A549 (cell line): ENCODE measurements around the gene OCA2. TPM values are rescaled to one million over a fixed set of nuclear protein-coding genes. Genes with fewer than 3 reads are reported as not detected.

Experiments used
- ATAC-seq, 2 experiments: fragments of 200-7000 bp in 1 of 2; fragments of >200 bp in 1 of 2; cut with Nextera tagmentation in 1 of 2; cut with Tn5 transposase in 1 of 2; 3 replicates each; pipeline versions ENCODE4 v1.8.0 to v1.9.1; 2018 to 2020; ENCODE audit warnings: mild to moderate bottlenecking in 1 of 2, moderate library complexity in 1 of 2
- CTCF ChIA-PET: fragments of 300-600 bp; sonication (Branson Sonifier 250); formaldehyde crosslinking; extraction: SDS; loops from one replicate; lab custom pipeline; 2021; ENCODE audit warnings: antibody characterized with exemption, inconsistent platforms; lab: Yijun Ruan, JAX
- POLR2A ChIA-PET: fragments of 350-600 bp; formaldehyde crosslinking; extraction: SDS; loops from one replicate; lab custom pipeline; 2021; ENCODE audit warnings: antibody characterized with exemption, inconsistent platforms; lab: Yijun Ruan, JAX
- DNase-seq, 2 experiments: peaks; one replicate each; pipeline versions ENCODE4 v3.0.0 to v3.0.0-alpha.2; 2011 to 2016; ENCODE audit warnings: low read depth in 1 of 2, low spot score in 1 of 2
- FAIRE-seq: peaks from 2 replicates; lab custom pipeline; 2011; peaks lifted over from hg19 to GRCh38; lab: Jason Lieb, UNC
- H3K27ac ChIP-seq, 2 experiments: fragments of >200 bp; sonication (Bioruptor Twin); formaldehyde crosslinking; 3 replicates each; pipeline ENCODE4 v1.5.1; 2016 to 2017
- H3K4me1 ChIP-seq: fragments of >200 bp; sonication (Bioruptor Twin); formaldehyde crosslinking; 3 replicates; pipeline ENCODE4 v1.6.1; 2016
- H3K4me2 ChIP-seq: fragments of >200 bp; sonication (Bioruptor Twin); formaldehyde crosslinking; 3 replicates; pipeline ENCODE4 v1.6.1; 2016
- H3K4me3 ChIP-seq: fragments of >200 bp; sonication (Bioruptor Twin); formaldehyde crosslinking; 3 replicates; pipeline ENCODE4 v1.5.1; 2016
- H3K9me3 ChIP-seq: fragments of >200 bp; sonication (Bioruptor Twin); formaldehyde crosslinking; 3 replicates; pipeline ENCODE4 v1.6.1; 2016
- CEBPB ChIP-seq, 2 experiments: fragments of >200 bp in 1 of 2; sonication (Bioruptor Twin) in 1 of 2; formaldehyde crosslinking in 1 of 2; IDR thresholded peaks; 2 replicates each; pipeline ENCODE4 v1.6.1; 2012 to 2016
- CHD4 ChIP-seq: fragments of 200-600 bp; sonication (generic); IDR thresholded peaks from 2 replicates; pipeline ENCODE4 v1.6.1; 2016; ENCODE audit warnings: antibody characterized with exemption, mild to moderate bottlenecking, borderline replicate concordance
- EHF ChIP-seq: fragments of 250-450 bp; sonication (Bioruptor Pico); IDR thresholded peaks from 2 replicates; pipeline ENCODE4 v1.5.0; 2020; ENCODE audit warnings: mild to moderate bottlenecking
- EHMT2 ChIP-seq: fragments of 200-600 bp; sonication (generic); IDR thresholded peaks from 2 replicates; pipeline ENCODE4 v1.6.1; 2016; ENCODE audit warnings: antibody characterized with exemption, low read depth, mild to moderate bottlenecking, moderate library complexity
- ESRRA ChIP-seq: fragments of 150-350 bp; IDR thresholded peaks from 2 replicates; pipeline ENCODE4 v1.6.1; 2014; ENCODE audit warnings: mild to moderate bottlenecking, low read length, borderline replicate concordance
- GATA3 ChIP-seq: IDR thresholded peaks from 2 replicates; pipeline ENCODE4 v1.6.1; 2012; ENCODE audit warnings: borderline replicate concordance
- HEYL ChIP-seq: fragments of 250-450 bp; sonication (Bioruptor Pico); IDR thresholded peaks from 2 replicates; pipeline ENCODE4 v1.8.0; 2021; ENCODE audit warnings: mild to moderate bottlenecking, moderate library complexity
- KDM1A ChIP-seq: fragments of 200-600 bp; sonication (generic); IDR thresholded peaks from 2 replicates; pipeline ENCODE4 v1.6.1; 2016; ENCODE audit warnings: low read depth, mild to moderate bottlenecking
- MAFK ChIP-seq: fragments of 450-650 bp; IDR thresholded peaks from 2 replicates; pipeline ENCODE4 v1.6.1; 2014; ENCODE audit not compliant: partially characterized antibody
- NFE2L2 ChIP-seq: fragments of 150-350 bp; conservative IDR thresholded peaks from 2 replicates; pipeline ENCODE4 v1.6.1; 2014; ENCODE audit warnings: low read length
- NPAS2 ChIP-seq: fragments of 250-450 bp; sonication (Bioruptor Pico); IDR thresholded peaks from 2 replicates; pipeline ENCODE4 v1.8.0; 2022; ENCODE audit warnings: mild to moderate bottlenecking, moderate library complexity, borderline replicate concordance
- POLR2AphosphoS2 ChIP-seq: conservative IDR thresholded peaks from 2 replicates; pipeline ENCODE4 v1.6.1; 2012; ENCODE audit warnings: low read length, improper control_type of control experiment, inconsistent platforms
- RAD21 ChIP-seq, 2 experiments: fragments of >200 bp in 1 of 2; sonication (Bioruptor Twin) in 1 of 2; formaldehyde crosslinking in 1 of 2; IDR thresholded peaks in 1 of 2; conservative IDR thresholded peaks in 1 of 2; 2 replicates in 1 of 2; 3 replicates in 1 of 2; pipeline ENCODE4 v1.6.1; 2012 to 2018; ENCODE audit warnings: inconsistent platforms in 1 of 2
- RNF2 ChIP-seq: fragments of 200-600 bp; sonication (generic); IDR thresholded peaks from 2 replicates; pipeline ENCODE4 v1.6.1; 2016; ENCODE audit warnings: low read depth, mild to moderate bottlenecking, antibody characterized with exemption, moderate library complexity, borderline replicate concordance
- SREBF2 ChIP-seq: fragments of 450-650 bp; IDR thresholded peaks from 2 replicates; pipeline ENCODE4 v1.6.1; 2014; ENCODE audit warnings: mild to moderate bottlenecking, moderate library complexity
- TFCP2L1 ChIP-seq: fragments of 250-450 bp; sonication (Bioruptor Pico); IDR thresholded peaks from 2 replicates; pipeline ENCODE4 v1.5.0; 2021; ENCODE audit warnings: mild to moderate bottlenecking
- TP53 ChIP-seq: fragments of 250-450 bp; sonication (Bioruptor Pico); IDR thresholded peaks from 2 replicates; pipeline ENCODE4 v1.5.0; 2021; ENCODE audit warnings: mild to moderate bottlenecking, moderate library complexity
- ZFP36 ChIP-seq: fragments of 450-650 bp; IDR thresholded peaks from 2 replicates; pipeline ENCODE4 v1.6.1; 2014; ENCODE audit warnings: borderline replicate concordance; ENCODE audit not compliant: partially characterized antibody
- ZNF302 ChIP-seq: fragments of 250-450 bp; sonication (Bioruptor Pico); IDR thresholded peaks from 2 replicates; pipeline ENCODE4 v1.9.0; 2021; ENCODE audit warnings: inconsistent platforms, mild to moderate bottlenecking, moderate library complexity
- ZSCAN20 ChIP-seq: fragments of 250-450 bp; sonication (Bioruptor Pico); IDR thresholded peaks from 2 replicates; pipeline ENCODE4 v1.8.0; 2022; ENCODE audit warnings: mild to moderate bottlenecking, moderate library complexity
- WGBS: methylation state at CpG from one replicate; pipeline ENCODE4 v1.1.6; 2017; ENCODE audit errors: missing lambda C conversion rate; 5-methylcytosine and 5-hydroxymethylcytosine counted together
- polyA plus RNA-seq, 4 experiments: library from polyadenylated mRNA; depleted of rRNA in 3 of 4; stranded (reverse); fragments of >200 nt; fragmentation: RNase III in 1 of 4; extraction: RNeasy Plus Mini Kit Qiagen cat#74134 plus additional on column Dnase treatment in 1 of 4; gene quantifications; 2 replicates in 3 of 4; 3 replicates in 1 of 4; pipeline ENCODE4 v1.2.3, GENCODE V29; 2011 to 2017
- TF ChIP-seq, protein P1 (sequence below): IDR thresholded peaks from 2 replicates; pipeline ENCODE4 v1.6.1; 2012; ENCODE audit warnings: low read depth, borderline replicate concordance
- TF ChIP-seq, protein P2 (sequence below): fragments of 150-350 bp; IDR thresholded peaks from 2 replicates; pipeline ENCODE4 v1.6.1; 2014; ENCODE audit warnings: low read depth, mild to moderate bottlenecking, low read length
- TF ChIP-seq, protein P3 (sequence below): fragments of 200-600 bp; sonication (generic); IDR thresholded peaks from 2 replicates; pipeline ENCODE4 v1.6.1; 2016; ENCODE audit warnings: antibody characterized with exemption, mild to moderate bottlenecking, moderate library complexity
- TF ChIP-seq, protein P4 (sequence below): fragments of 450-650 bp; IDR thresholded peaks from 2 replicates; pipeline ENCODE4 v1.6.1; 2014; ENCODE audit warnings: antibody characterized with exemption
- TF ChIP-seq, protein P5 (sequence below): IDR thresholded peaks from 2 replicates; pipeline ENCODE4 v1.6.1; 2012
- TF ChIP-seq, protein P6 (sequence below): fragments of >200 bp; sonication (Bioruptor Twin); formaldehyde crosslinking; IDR thresholded peaks from 2 replicates; pipeline ENCODE4 v1.6.1; 2016

OCA2 gene
- polyA plus RNA-seq, 2 of the 4 experiments (the other 2 are of a cell fraction) = 0.17 to 0.25 TPM

DNA sequence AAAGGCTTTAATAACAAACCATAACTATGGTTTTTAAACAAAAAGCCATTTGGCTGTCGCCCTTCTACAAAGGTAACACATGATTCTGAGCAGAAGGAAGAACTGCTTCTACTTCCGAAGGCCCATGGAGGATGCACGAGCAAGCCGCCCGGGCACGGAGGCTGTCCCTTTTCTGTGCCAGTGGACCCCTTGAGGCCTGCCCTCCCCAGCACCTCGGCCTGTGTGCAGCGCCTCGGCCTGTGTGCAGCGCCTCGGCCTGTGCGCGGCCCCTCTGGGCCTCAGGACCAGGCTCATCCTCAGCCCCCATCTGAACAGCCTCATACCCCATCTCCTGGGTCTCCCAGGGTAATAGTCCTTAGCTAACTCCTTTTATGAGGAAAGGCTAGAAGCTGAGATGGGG, 329.5 kb downstream of the OCA2 start:
- 73% methylated on average over 6 of the region's 13 CpGs for WGBS
- no peak for DNase-seq
- TF ChIP-seq, protein P1, sequence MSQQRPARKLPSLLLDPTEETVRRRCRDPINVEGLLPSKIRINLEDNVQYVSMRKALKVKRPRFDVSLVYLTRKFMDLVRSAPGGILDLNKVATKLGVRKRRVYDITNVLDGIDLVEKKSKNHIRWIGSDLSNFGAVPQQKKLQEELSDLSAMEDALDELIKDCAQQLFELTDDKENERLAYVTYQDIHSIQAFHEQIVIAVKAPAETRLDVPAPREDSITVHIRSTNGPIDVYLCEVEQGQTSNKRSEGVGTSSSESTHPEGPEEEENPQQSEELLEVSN = no peak
- TF ChIP-seq HEYL (CRISPR knock-in tag) (no peak), CEBPB (IDR thresholded peaks at IDR 0.05) (no peak), TP53 (CRISPR knock-in tag) (no peak), RAD21 (conservative IDR thresholded peaks at IDR 0.05 in 1 of 2, IDR thresholded peaks at IDR 0.05 in 1 of 2) (no peak), KDM1A (no peak), EHF (CRISPR knock-in tag) (no peak), RNF2 (no peak), MAFK (no peak), POLR2AphosphoS2 (no peak), EHMT2 (no peak), SREBF2 (no peak), NPAS2 (CRISPR knock-in tag) (no peak), ZSCAN20 (CRISPR knock-in tag) (no peak), ZNF302 (CRISPR knock-in tag) (no peak)
- TF ChIP-seq, protein P2, sequence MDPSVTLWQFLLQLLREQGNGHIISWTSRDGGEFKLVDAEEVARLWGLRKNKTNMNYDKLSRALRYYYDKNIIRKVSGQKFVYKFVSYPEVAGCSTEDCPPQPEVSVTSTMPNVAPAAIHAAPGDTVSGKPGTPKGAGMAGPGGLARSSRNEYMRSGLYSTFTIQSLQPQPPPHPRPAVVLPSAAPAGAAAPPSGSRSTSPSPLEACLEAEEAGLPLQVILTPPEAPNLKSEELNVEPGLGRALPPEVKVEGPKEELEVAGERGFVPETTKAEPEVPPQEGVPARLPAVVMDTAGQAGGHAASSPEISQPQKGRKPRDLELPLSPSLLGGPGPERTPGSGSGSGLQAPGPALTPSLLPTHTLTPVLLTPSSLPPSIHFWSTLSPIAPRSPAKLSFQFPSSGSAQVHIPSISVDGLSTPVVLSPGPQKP = no peak
- TF ChIP-seq, protein P3, sequence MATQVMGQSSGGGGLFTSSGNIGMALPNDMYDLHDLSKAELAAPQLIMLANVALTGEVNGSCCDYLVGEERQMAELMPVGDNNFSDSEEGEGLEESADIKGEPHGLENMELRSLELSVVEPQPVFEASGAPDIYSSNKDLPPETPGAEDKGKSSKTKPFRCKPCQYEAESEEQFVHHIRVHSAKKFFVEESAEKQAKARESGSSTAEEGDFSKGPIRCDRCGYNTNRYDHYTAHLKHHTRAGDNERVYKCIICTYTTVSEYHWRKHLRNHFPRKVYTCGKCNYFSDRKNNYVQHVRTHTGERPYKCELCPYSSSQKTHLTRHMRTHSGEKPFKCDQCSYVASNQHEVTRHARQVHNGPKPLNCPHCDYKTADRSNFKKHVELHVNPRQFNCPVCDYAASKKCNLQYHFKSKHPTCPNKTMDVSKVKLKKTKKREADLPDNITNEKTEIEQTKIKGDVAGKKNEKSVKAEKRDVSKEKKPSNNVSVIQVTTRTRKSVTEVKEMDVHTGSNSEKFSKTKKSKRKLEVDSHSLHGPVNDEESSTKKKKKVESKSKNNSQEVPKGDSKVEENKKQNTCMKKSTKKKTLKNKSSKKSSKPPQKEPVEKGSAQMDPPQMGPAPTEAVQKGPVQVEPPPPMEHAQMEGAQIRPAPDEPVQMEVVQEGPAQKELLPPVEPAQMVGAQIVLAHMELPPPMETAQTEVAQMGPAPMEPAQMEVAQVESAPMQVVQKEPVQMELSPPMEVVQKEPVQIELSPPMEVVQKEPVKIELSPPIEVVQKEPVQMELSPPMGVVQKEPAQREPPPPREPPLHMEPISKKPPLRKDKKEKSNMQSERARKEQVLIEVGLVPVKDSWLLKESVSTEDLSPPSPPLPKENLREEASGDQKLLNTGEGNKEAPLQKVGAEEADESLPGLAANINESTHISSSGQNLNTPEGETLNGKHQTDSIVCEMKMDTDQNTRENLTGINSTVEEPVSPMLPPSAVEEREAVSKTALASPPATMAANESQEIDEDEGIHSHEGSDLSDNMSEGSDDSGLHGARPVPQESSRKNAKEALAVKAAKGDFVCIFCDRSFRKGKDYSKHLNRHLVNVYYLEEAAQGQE = no peak
- no peak for ATAC-seq
- ChIA-PET POLR2A (no interaction called here), CTCF (interaction anchor here (1.1 kb wide), 1 partner anchor 58 kb away, joined by 3 read pairs; no protein-coding TSS in a partner anchor)
- H3K4me3 ChIP-seq = no peak overlapping the region
- H3K4me1 ChIP-seq = no peaks in the 10 kb centered on the region
- no peak overlapping the region for H3K4me2 ChIP-seq
- no peaks in the 10 kb centered on the region for H3K9me3 ChIP-seq
- H3K27ac ChIP-seq = no peak overlapping the region
- no peak for FAIRE-seq

DNA sequence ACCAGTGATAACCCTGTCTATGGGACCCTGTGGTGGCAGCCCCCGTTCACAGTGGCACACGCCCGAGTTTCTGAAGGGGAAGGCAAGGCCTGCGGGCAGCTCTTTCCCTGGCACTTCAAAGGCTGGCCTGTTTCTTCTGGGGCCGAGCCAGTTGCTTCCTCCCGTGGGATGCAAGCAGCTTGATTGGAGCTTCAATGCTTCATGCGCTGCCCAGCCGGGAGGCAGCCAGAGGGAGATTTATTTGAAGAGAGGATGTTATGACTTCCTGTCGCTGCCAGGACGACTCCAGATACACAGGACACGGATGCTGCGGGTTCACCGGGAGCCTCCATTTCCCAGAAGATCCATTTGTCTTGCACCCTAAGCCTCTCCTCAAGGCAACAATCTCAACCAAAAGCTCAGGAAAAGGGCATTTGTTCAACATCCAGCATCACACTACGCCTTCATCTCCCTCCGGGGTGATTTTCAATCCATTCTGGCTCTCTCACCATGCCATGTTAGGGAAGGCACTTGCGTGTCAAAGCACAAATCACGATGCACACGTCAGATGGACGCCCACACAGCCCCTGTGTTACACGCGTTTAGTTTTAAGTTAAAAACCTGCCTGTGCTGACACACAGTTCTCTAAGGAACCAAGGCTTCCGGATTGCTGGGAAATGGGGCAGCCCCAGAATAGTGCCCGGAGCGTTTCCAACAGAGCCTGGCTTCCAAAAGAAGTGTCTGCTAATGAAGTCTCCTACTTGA, 330.2 kb downstream of the OCA2 start:
- WGBS = 43% methylated on average over 24 of the region's 24 CpGs
- no peak overlapping the region for H3K4me2 ChIP-seq
- ATAC-seq (no peak), DNase-seq (no peak), FAIRE-seq (no peak)
- TF ChIP-seq, protein P4, sequence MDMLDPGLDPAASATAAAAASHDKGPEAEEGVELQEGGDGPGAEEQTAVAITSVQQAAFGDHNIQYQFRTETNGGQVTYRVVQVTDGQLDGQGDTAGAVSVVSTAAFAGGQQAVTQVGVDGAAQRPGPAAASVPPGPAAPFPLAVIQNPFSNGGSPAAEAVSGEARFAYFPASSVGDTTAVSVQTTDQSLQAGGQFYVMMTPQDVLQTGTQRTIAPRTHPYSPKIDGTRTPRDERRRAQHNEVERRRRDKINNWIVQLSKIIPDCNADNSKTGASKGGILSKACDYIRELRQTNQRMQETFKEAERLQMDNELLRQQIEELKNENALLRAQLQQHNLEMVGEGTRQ = no peak
- no peak for TF ChIP-seq TFCP2L1 (CRISPR knock-in tag)
- TF ChIP-seq CHD4 = no peak
- no peak for TF ChIP-seq NFE2L2
- no peak for TF ChIP-seq POLR2AphosphoS2
- TF ChIP-seq, protein P5, sequence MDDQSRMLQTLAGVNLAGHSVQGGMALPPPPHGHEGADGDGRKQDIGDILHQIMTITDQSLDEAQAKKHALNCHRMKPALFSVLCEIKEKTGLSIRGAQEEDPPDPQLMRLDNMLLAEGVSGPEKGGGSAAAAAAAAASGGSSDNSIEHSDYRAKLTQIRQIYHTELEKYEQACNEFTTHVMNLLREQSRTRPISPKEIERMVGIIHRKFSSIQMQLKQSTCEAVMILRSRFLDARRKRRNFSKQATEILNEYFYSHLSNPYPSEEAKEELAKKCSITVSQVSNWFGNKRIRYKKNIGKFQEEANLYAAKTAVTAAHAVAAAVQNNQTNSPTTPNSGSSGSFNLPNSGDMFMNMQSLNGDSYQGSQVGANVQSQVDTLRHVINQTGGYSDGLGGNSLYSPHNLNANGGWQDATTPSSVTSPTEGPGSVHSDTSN = no peak
- no peak for TF ChIP-seq GATA3
- no peak for TF ChIP-seq ZFP36
- no peak for TF ChIP-seq ZSCAN20 (CRISPR knock-in tag)
- TF ChIP-seq, protein P6, sequence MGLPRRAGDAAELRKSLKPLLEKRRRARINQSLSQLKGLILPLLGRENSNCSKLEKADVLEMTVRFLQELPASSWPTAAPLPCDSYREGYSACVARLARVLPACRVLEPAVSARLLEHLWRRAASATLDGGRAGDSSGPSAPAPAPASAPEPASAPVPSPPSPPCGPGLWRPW = no peak
- no peak for TF ChIP-seq ESRRA
- TF ChIP-seq, protein P1 = no peak
- no peaks in the 10 kb centered on the region for H3K4me1 ChIP-seq
- POLR2A ChIA-PET = no interaction called here
- H3K27ac ChIP-seq = no peak overlapping the region
- no peak overlapping the region for H3K4me3 ChIP-seq
- H3K9me3 ChIP-seq = no peaks in the 10 kb centered on the region
- CTCF ChIA-PET = no interaction called here
